Fibroblast of lung (primary cell): ENCODE data around the gene C1orf198. TPM values are rescaled to one million over a fixed set of nuclear protein-coding genes. Genes with fewer than 3 reads are reported as not detected.
A peak's percentile ranks its signal among the peaks of the same experiment; 100 is the strongest.

Experiments
- DNase-seq, 2 donors: peaks; one replicate each; pipeline versions ENCODE4 v3.0.0 to v3.0.0-alpha.2; 2010; ENCODE audit warnings: low read depth in 2 of 2
- H2AFZ ChIP-seq: 2 replicates; pipeline ENCODE4 v1.5.1; 2012; ENCODE audit warnings: low read length, control low read depth, inconsistent platforms
- H3K27ac ChIP-seq: 2 replicates; pipeline ENCODE4 v1.5.1; 2011; ENCODE audit warnings: low read length, control low read depth; ENCODE audit not compliant: insufficient read depth
- H3K27me3 ChIP-seq: 2 replicates; pipeline ENCODE4 v1.5.1; 2011; ENCODE audit warnings: mild to moderate bottlenecking, low read length; ENCODE audit not compliant: control insufficient read depth, insufficient read depth
- H3K36me3 ChIP-seq: 2 replicates; pipeline ENCODE4 v1.5.1; 2011; ENCODE audit warnings: low read length; ENCODE audit not compliant: control insufficient read depth, insufficient read depth
- H3K4me1 ChIP-seq: 2 replicates; pipeline ENCODE4 v1.5.1; 2011; ENCODE audit warnings: low read length; ENCODE audit not compliant: control insufficient read depth, insufficient read depth; ENCODE audit errors: extremely low read depth
- H3K4me2 ChIP-seq: 2 replicates; pipeline ENCODE4 v1.5.1; 2011; ENCODE audit warnings: low read length, control low read depth; ENCODE audit not compliant: insufficient read depth; ENCODE audit errors: extremely low read depth
- H3K4me3 ChIP-seq, 4 experiments: fragments of 200-600 bp in 1 of 4; sonication (generic) in 1 of 4; replicated peaks in 1 of 4; 2 replicates each; pipeline ENCODE4 v1.5.1; 2011 to 2016; ENCODE audit warnings: low read length in 4 of 4, low read depth in 3 of 4, mild to moderate bottlenecking in 3 of 4, control low read depth in 2 of 4, inconsistent platforms in 1 of 4, mixed read lengths in 1 of 4; ENCODE audit not compliant: insufficient read depth in 1 of 4; ENCODE audit errors: control extremely low read depth in 1 of 4
- H3K79me2 ChIP-seq: 2 replicates; pipeline ENCODE4 v1.5.1; 2012; ENCODE audit warnings: mild to moderate bottlenecking, low read length, inconsistent platforms; ENCODE audit not compliant: control insufficient read depth, insufficient read depth
- H3K9ac ChIP-seq: 2 replicates; pipeline ENCODE4 v1.5.1; 2011; ENCODE audit warnings: mild to moderate bottlenecking, low read length, control low read depth; ENCODE audit not compliant: insufficient read depth
- H3K9me3 ChIP-seq: 2 replicates; pipeline ENCODE4 v1.5.1; 2012; ENCODE audit warnings: low read depth, low read length; ENCODE audit not compliant: control insufficient read depth, insufficient read depth
- H4K20me1 ChIP-seq: 2 replicates; pipeline ENCODE4 v1.5.1; 2011; ENCODE audit warnings: low read length; ENCODE audit not compliant: control insufficient read depth, insufficient read depth; ENCODE audit errors: extremely low read depth
- CTCF ChIP-seq, 2 donors: IDR thresholded peaks in 1 of 2; conservative IDR thresholded peaks in 1 of 2; 1 replicate in 1 of 2; 2 replicates in 1 of 2; pipeline ENCODE4 v1.5.1; 2011 to 2012; ENCODE audit warnings: low read length in 2 of 2, control low read depth in 1 of 2, inconsistent platforms in 1 of 2, low read depth in 1 of 2, mild to moderate bottlenecking in 1 of 2
- EZH2 ChIP-seq: IDR thresholded peaks from 2 replicates; pipeline ENCODE4 v1.5.1; 2012; ENCODE audit warnings: low read length, control low read depth, mild to moderate bottlenecking; ENCODE audit errors: missing control alignments
- polyA plus RNA-seq, 2 donors: library from polyadenylated mRNA; depleted of rRNA in 1 of 2; stranded (reverse) in 1 of 2; unstranded in 1 of 2; fragments of >200 nt; gene quantifications; 2 replicates each; pipeline ENCODE4 v1.2.1, GENCODE V29; 2011 to 2012; ENCODE audit warnings: missing spikeins in 1 of 2
- total RNA-seq: library from RNA; depleted of rRNA; stranded (reverse); fragments of >200 nt; gene quantifications from 2 replicates; pipeline ENCODE4 v1.2.1, GENCODE V29; 2014

The C1orf198 gene
- total and polyA plus RNA-seq, 2 donors (not counting 1 experiment from before 2014, with no cell fraction given): 57.8 to 215 TPM

- Histone ChIP-seq H3K4me3 (no peak overlapping the region), H3K9me3 (no peaks in the 10 kb centered on the region), H3K27ac (no peak overlapping the region), H3K79me2 (peaks cover 22% of the 10 kb centered on the region), H3K4me2 (no peak overlapping the region), H3K4me1 (peaks cover 28% of the 10 kb centered on the region), H3K36me3 (peaks cover 5% of the 10 kb centered on the region), H2AFZ (no peak overlapping the region), H4K20me1 (no peaks in the 10 kb centered on the region), H3K9ac (no peak overlapping the region), H3K27me3 (no peaks in the 10 kb centered on the region)
- peak in 1 of 2 donors; percentile 95 for DNase-seq
- TF ChIP-seq CTCF (conservative IDR thresholded peaks at IDR 0.05 in 1 of 2, IDR thresholded peaks at IDR 0.05 in 1 of 2; ENCODE audit: low read depth in 1 of 2, low read length in 2 of 2) (no peak), EZH2 (no peak)
These were observed 17.0 kb downstream of the C1orf198 start for GRCh38 chr1:230851291-230851691.

- H3K36me3 ChIP-seq: peaks cover 5% of the 10 kb centered on the region
- H3K4me1 ChIP-seq: peaks cover 23% of the 10 kb centered on the region
- H3K27ac ChIP-seq: peak overlapping the region; percentile 78
- DNase-seq: no peak
- no peaks in the 10 kb centered on the region for H3K9me3 ChIP-seq
- no peaks in the 10 kb centered on the region for H4K20me1 ChIP-seq
- H3K79me2 ChIP-seq: peaks cover 17% of the 10 kb centered on the region
- TF ChIP-seq CTCF (conservative IDR thresholded peaks at IDR 0.05 in 1 of 2, IDR thresholded peaks at IDR 0.05 in 1 of 2; ENCODE audit: low read depth in 1 of 2, low read length in 2 of 2) (no peak), EZH2 (no peak)
- no peak overlapping the region for H3K9ac ChIP-seq
- H3K27me3 ChIP-seq: no peaks in the 10 kb centered on the region
- H3K4me2 ChIP-seq: peak overlapping the region; percentile 77
- H2AFZ ChIP-seq: no peak overlapping the region
- H3K4me3 ChIP-seq: no peak overlapping the region
These were observed 17.8 kb downstream of the C1orf198 start for GRCh38 chr1:230850547-230850946.

- Histone ChIP-seq H2AFZ (no peak overlapping the region), H3K9ac (peak overlapping the region; percentile 38), H3K36me3 (peaks cover 5% of the 10 kb centered on the region), H3K9me3 (no peaks in the 10 kb centered on the region), H3K4me2 (peak overlapping the region; percentile 77), H3K4me3 (no peak overlapping the region), H4K20me1 (no peaks in the 10 kb centered on the region), H3K27ac (peak overlapping the region; percentile 78), H3K27me3 (no peaks in the 10 kb centered on the region), H3K79me2 (peaks cover 17% of the 10 kb centered on the region), H3K4me1 (peaks cover 23% of the 10 kb centered on the region)
- peak; percentile 93 to 98 for DNase-seq
- TF ChIP-seq EZH2 (no peak), CTCF (conservative IDR thresholded peaks at IDR 0.05 in 1 of 2, IDR thresholded peaks at IDR 0.05 in 1 of 2; ENCODE audit: low read depth in 1 of 2, low read length in 2 of 2) (no peak)
These were observed 18.7 kb downstream of the C1orf198 start for GRCh38 chr1:230849451-230850224.
